Vagina (tissue), 2 donors: ENCODE data around the gene CMPK1. TPM values are rescaled to one million over a fixed set of nuclear protein-coding genes. Genes with fewer than 3 reads are reported as not detected.

Experiments
- DNase-seq, 2 donors: peaks; one replicate each; pipeline ENCODE4 v3.0.0-alpha.2; 2017; ENCODE audit errors: extremely low spot score in 2 of 2
- H3K27ac ChIP-seq: fragments of 200-600 bp; sonication (generic); one replicate; pipeline ENCODE4 v1.5.1; 2019
- H3K27me3 ChIP-seq: fragments of 200-600 bp; sonication (generic); one replicate; pipeline ENCODE4 v1.5.1; 2019
- H3K36me3 ChIP-seq, 2 donors: fragments of 200-600 bp; sonication (generic); one replicate each; pipeline ENCODE4 v1.5.1; 2017 to 2019
- H3K4me1 ChIP-seq: fragments of 200-600 bp; sonication (generic); one replicate; pipeline ENCODE4 v1.5.1; 2019
- H3K4me3 ChIP-seq, 2 donors: fragments of 200-600 bp; sonication (generic); 1 replicate in 1 of 2; 2 replicates in 1 of 2; pipeline ENCODE4 v1.5.1; 2016 to 2019
- H3K9me3 ChIP-seq: fragments of 200-600 bp; sonication (generic); one replicate; pipeline ENCODE4 v1.5.1; 2019
- CTCF ChIP-seq, 3 experiments: fragments of 450-650 bp in 2 of 3; fragments of 200-600 bp in 1 of 3; sonication (generic) in 1 of 3; IDR thresholded peaks; one replicate each; pipeline ENCODE4 v1.5.1; 2017 to 2019; ENCODE audit warnings: antibody characterized with exemption in 3 of 3, mild to moderate bottlenecking in 2 of 3, moderate library complexity in 2 of 3
- POLR2A ChIP-seq, 2 donors: fragments of 450-650 bp; IDR thresholded peaks; one replicate each; pipeline ENCODE4 v1.6.1; 2017; ENCODE audit warnings: antibody characterized with exemption in 2 of 2, mild to moderate bottlenecking in 2 of 2, moderate library complexity in 2 of 2
- POLR2AphosphoS5 ChIP-seq, 2 donors: sonication (generic); formaldehyde crosslinking; IDR thresholded peaks; one replicate each; pipeline ENCODE4 v1.9.0; 2017; ENCODE audit warnings: antibody characterized with exemption in 2 of 2, mild to moderate bottlenecking in 2 of 2, low read depth in 1 of 2; ENCODE audit not compliant: insufficient read depth in 1 of 2
- intact Hi-C: fragments of 100-400 bp; cut with DNase I; formaldehyde crosslinking; loops from one replicate; pipeline ENCODE4 v1.15.1; 2023
- total RNA-seq: library from RNA; depleted of rRNA; stranded (reverse); fragments of >200 nt; gene quantifications from one replicate; pipeline ENCODE4 v1.2.3, GENCODE V29; 2016

The CMPK1 gene
- total RNA-seq, 1 donor from 2014 or later, result 79.3 TPM

DNA sequence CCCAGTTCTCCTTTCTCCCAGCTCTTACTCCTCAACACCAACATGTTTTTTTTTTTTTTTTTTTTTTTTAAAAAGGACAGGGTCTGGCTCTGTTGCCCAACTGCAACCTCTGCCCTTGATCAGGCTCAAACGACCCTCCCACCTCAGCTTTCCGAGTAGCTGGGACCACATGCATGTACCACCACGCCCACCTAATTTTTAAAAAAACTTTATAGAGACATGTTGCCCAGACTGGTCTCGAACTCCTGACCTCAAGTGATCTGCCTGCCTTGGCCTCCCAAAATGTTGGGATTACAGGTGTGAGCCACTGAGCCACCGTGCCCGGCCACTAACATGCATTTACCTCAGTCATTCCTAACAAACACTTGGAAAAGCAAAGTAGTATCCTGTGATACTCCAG, 51.4 kb downstream of the CMPK1 start:
- Histone ChIP-seq H3K4me3 (no peak overlapping the region), H3K36me3 (no peaks in the 10 kb centered on the region), H3K27me3 (no peaks in the 10 kb centered on the region), H3K27ac (no peak overlapping the region), H3K9me3 (no peaks in the 10 kb centered on the region), H3K4me1 (no peaks in the 10 kb centered on the region)
- intact Hi-C loops, result no loop called here
- TF ChIP-seq POLR2AphosphoS5 (IDR thresholded peaks at IDR 0.05; ENCODE audit: insufficient read depth in 1 of 2, low read depth in 1 of 2) (no peak), POLR2A (IDR thresholded peaks at IDR 0.05) (no peak), CTCF (IDR thresholded peaks at IDR 0.05) (no peak)
- no peak for DNase-seq

- Histone ChIP-seq H3K27me3 (no peaks in the 10 kb centered on the region), H3K4me3 (no peak overlapping the region), H3K4me1 (no peaks in the 10 kb centered on the region), H3K36me3 (no peaks in the 10 kb centered on the region), H3K27ac (no peak overlapping the region), H3K9me3 (no peaks in the 10 kb centered on the region)
- intact Hi-C loops, result no loop called here
- TF ChIP-seq CTCF (IDR thresholded peaks at IDR 0.05) (no peak), POLR2A (IDR thresholded peaks at IDR 0.05) (no peak), POLR2AphosphoS5 (IDR thresholded peaks at IDR 0.05; ENCODE audit: insufficient read depth in 1 of 2, low read depth in 1 of 2) (no peak)
- no peak for DNase-seq
Measured at GRCh38 chr1:47386268-47386667, 52.7 kb downstream of the CMPK1 start.

DNA sequence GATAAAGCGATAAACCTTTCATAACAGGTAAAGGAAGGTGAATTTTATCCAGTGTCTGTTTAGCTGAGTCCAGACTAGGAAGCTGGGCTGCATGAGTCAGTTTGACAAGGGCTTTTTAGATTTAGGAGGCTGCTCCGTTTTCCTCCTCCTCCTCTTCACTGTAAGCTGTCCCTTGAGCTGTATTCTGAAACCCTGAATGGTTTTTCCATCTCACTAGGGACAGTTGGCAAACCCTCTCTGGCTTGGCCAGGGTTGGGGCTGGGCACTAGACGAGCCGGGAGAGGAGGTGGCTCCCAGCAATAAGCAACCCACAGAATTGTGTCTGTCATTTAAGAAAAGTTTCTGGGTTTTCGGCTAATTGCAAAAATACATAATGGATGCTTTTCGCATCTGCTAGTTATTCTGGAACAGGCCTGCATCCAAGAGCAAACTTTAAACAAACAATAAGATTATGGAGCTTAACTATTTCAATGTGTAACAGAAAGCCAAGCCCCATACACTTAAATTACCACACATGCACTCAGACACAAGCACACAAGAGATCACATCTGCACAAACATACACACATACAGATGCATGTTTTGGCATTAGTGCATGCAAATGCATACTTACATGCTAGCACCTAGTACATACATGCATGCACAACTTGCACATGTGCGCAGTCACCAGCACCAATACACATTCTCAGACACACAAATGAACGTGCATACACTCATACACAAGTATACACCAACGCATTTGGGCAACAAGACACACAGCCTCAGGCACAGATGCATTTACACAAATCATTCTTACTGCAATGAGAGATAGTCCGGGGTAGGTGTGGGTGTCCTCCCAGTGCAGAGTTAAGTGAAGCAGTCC, 54.7 kb downstream of the CMPK1 start:
- intact Hi-C loops, result no loop called here
- Histone ChIP-seq H3K27me3 (no peaks in the 10 kb centered on the region), H3K4me1 (no peaks in the 10 kb centered on the region), H3K4me3 (no peak overlapping the region), H3K27ac (no peak overlapping the region), H3K9me3 (no peaks in the 10 kb centered on the region), H3K36me3 (no peaks in the 10 kb centered on the region)
- TF ChIP-seq CTCF (IDR thresholded peaks at IDR 0.05) (no peak), POLR2A (IDR thresholded peaks at IDR 0.05) (no peak), POLR2AphosphoS5 (IDR thresholded peaks at IDR 0.05; ENCODE audit: insufficient read depth in 1 of 2, low read depth in 1 of 2) (no peak)
- no peak for DNase-seq

DNA sequence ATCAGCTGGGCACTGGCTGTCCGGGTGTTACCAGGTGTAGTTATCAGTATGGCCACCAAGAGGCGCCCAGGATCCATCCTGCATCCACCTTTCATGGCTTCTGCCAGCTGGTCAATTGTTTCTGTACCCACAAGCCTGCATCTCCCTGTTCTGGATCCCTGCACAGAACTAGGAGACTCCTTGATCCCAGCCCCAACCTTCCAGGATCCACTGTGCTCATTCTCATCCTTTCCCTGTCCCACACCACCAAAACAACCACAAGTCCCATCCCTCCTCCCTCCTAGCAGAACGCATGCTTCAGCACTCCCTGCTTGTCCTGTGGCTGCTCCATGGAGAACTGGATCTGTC, 55.3 kb downstream of the CMPK1 start:
- no peak overlapping the region for H3K4me3 ChIP-seq
- no peak overlapping the region for H3K27ac ChIP-seq
- DNase-seq, result no peak
- H3K4me1 ChIP-seq, result no peaks in the 10 kb centered on the region
- no peaks in the 10 kb centered on the region for H3K9me3 ChIP-seq
- no peak for TF ChIP-seq POLR2AphosphoS5 (IDR thresholded peaks at IDR 0.05; ENCODE audit: insufficient read depth in 1 of 2, low read depth in 1 of 2)
- TF ChIP-seq POLR2A (IDR thresholded peaks at IDR 0.05), result no peak
- peak in 2 of 3 experiments; percentile 24 to 52 for TF ChIP-seq CTCF (IDR thresholded peaks at IDR 0.05)
- intact Hi-C loops, result no loop called here
- H3K36me3 ChIP-seq, result no peaks in the 10 kb centered on the region
- no peaks in the 10 kb centered on the region for H3K27me3 ChIP-seq

DNA sequence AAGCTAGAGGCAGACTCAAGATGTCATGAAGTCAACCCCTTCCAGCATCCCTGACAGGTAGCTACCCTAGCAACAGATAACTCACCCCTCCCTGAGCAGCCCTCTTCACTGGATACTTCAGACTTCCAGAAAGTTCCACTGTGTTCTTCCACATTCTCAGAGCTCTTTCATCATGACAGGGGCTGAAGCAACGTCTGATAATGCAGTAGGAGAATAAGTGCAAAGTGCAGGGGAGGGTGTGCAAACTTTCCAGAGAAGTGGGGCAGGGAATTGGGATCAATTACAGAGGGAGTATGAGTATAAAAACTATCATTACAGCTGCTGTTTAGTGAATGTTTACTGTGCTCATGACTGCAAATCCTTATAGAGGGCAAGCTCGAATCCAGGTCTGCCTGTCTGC, 56.1 kb downstream of the CMPK1 start:
- intact Hi-C loops, result no loop called here
- DNase-seq, result no peak
- TF ChIP-seq POLR2AphosphoS5 (IDR thresholded peaks at IDR 0.05; ENCODE audit: insufficient read depth in 1 of 2, low read depth in 1 of 2) (no peak), CTCF (IDR thresholded peaks at IDR 0.05) (no peak), POLR2A (IDR thresholded peaks at IDR 0.05) (no peak)

More for the DNA sequence above, 56.1 kb downstream of the CMPK1 start:
- H3K4me1 ChIP-seq, result no peaks in the 10 kb centered on the region
- no peaks in the 10 kb centered on the region for H3K36me3 ChIP-seq
- no peak overlapping the region for H3K27ac ChIP-seq
- H3K27me3 ChIP-seq, result no peaks in the 10 kb centered on the region
- H3K4me3 ChIP-seq, result no peak overlapping the region
- no peaks in the 10 kb centered on the region for H3K9me3 ChIP-seq
